ENCODE results near the gene RNF43. TPM values are rescaled to one million over a fixed set of nuclear protein-coding genes. Genes with fewer than 3 reads are reported as not detected.

The RNF43 gene
- total RNA-seq, 3 donors from 2014 or later: 8.5 to 19.0 TPM; not detected in 1

GRCh38 chr17:58387834-58388233 is 29.5 kb downstream of the RNF43 start:
- intact Hi-C loops (cut with DNase I; ENCODE audit: low total_unique reads): no loop called here
- Histone ChIP-seq H3K4me3 (no peak overlapping the region), H3K9me3 (no peaks in the 10 kb centered on the region), H3K36me3 (no peaks in the 10 kb centered on the region), H3K27ac (peak overlapping the region in 1 of 2 donors; percentile 1), H3K27me3 (no peaks in the 10 kb centered on the region), H3K4me1 (no peaks in the 10 kb centered on the region)
- DNase-seq (ENCODE audit: low spot score in 2 of 2): no peak
- TF ChIP-seq POLR2A (IDR thresholded peaks at IDR 0.05) (no peak), CTCF (IDR thresholded peaks at IDR 0.05) (no peak), POLR2AphosphoS5 (IDR thresholded peaks at IDR 0.05) (no peak)

GRCh38 chr17:58386708-58387107 is 30.6 kb downstream of the RNF43 start:
- intact Hi-C loops (cut with DNase I; ENCODE audit: low total_unique reads): no loop called here
- H3K27ac ChIP-seq: no peak overlapping the region
- DNase-seq (ENCODE audit: low spot score in 2 of 2): no peak
- no peaks in the 10 kb centered on the region for H3K27me3 ChIP-seq
- no peaks in the 10 kb centered on the region for H3K4me1 ChIP-seq
- TF ChIP-seq POLR2AphosphoS5 (IDR thresholded peaks at IDR 0.05) (no peak), CTCF (IDR thresholded peaks at IDR 0.05) (no peak), POLR2A (IDR thresholded peaks at IDR 0.05) (no peak)
- no peak overlapping the region for H3K4me3 ChIP-seq
- H3K9me3 ChIP-seq: no peaks in the 10 kb centered on the region
- H3K36me3 ChIP-seq: no peaks in the 10 kb centered on the region

GRCh38 chr17:58385359-58385899 is 31.9 kb downstream of the RNF43 start:
- H3K27me3 ChIP-seq: no peaks in the 10 kb centered on the region

GRCh38 chr17:58384897-58385296 is 32.4 kb downstream of the RNF43 start:
- Histone ChIP-seq H3K4me3 (no peak overlapping the region), H3K4me1 (no peaks in the 10 kb centered on the region), H3K27me3 (no peaks in the 10 kb centered on the region), H3K27ac (no peak overlapping the region), H3K36me3 (no peaks in the 10 kb centered on the region), H3K9me3 (no peaks in the 10 kb centered on the region)
- intact Hi-C loops (cut with DNase I; ENCODE audit: low total_unique reads): no loop called here
- no peak for TF ChIP-seq POLR2AphosphoS5 (IDR thresholded peaks at IDR 0.05)
- no peak for TF ChIP-seq CTCF (IDR thresholded peaks at IDR 0.05)
- no peak for TF ChIP-seq POLR2A (IDR thresholded peaks at IDR 0.05)
- no peak for DNase-seq (ENCODE audit: low spot score in 2 of 2)

More at GRCh38 chr17:58385359-58385899, 31.9 kb downstream of the RNF43 start:
- no peaks in the 10 kb centered on the region for H3K36me3 ChIP-seq
- TF ChIP-seq POLR2AphosphoS5 (IDR thresholded peaks at IDR 0.05): no peak
- no peak for TF ChIP-seq POLR2A (IDR thresholded peaks at IDR 0.05)
- TF ChIP-seq CTCF (IDR thresholded peaks at IDR 0.05): no peak
- DNase-seq (ENCODE audit: low spot score in 2 of 2): no peak
- H3K27ac ChIP-seq: no peak overlapping the region
- no peaks in the 10 kb centered on the region for H3K4me1 ChIP-seq
- intact Hi-C loops (cut with DNase I; ENCODE audit: low total_unique reads): no loop called here
- no peaks in the 10 kb centered on the region for H3K9me3 ChIP-seq
- H3K4me3 ChIP-seq: no peak overlapping the region

GRCh38 chr17:58383892-58384462 is 33.4 kb downstream of the RNF43 start:
- no peak for DNase-seq (ENCODE audit: low spot score in 2 of 2)
- Histone ChIP-seq H3K36me3 (no peaks in the 10 kb centered on the region), H3K27me3 (no peaks in the 10 kb centered on the region), H3K4me3 (no peak overlapping the region), H3K9me3 (no peaks in the 10 kb centered on the region), H3K27ac (no peak overlapping the region), H3K4me1 (no peaks in the 10 kb centered on the region)
- no peak for TF ChIP-seq CTCF (IDR thresholded peaks at IDR 0.05)
- intact Hi-C loops (cut with DNase I; ENCODE audit: low total_unique reads): no loop called here
